Lower leg skin (tissue), 3 donors: ENCODE measurements around the gene KCNT1.

Experiments used
- POLR2A ChIP-seq, 2 donors: fragments of 450-650 bp; IDR thresholded peaks; one replicate each; pipeline ENCODE4 v1.6.1; 2016 to 2017; ENCODE audit warnings: antibody characterized with exemption in 2 of 2, mild to moderate bottlenecking in 1 of 2, moderate library complexity in 1 of 2
- TF ChIP-seq, protein P1 (sequence below), 3 donors: fragments of 450-650 bp; IDR thresholded peaks; one replicate each; pipeline ENCODE4 v1.5.1; 2016; ENCODE audit warnings: antibody characterized with exemption in 3 of 3, mild to moderate bottlenecking in 3 of 3, moderate library complexity in 2 of 3

DNA sequence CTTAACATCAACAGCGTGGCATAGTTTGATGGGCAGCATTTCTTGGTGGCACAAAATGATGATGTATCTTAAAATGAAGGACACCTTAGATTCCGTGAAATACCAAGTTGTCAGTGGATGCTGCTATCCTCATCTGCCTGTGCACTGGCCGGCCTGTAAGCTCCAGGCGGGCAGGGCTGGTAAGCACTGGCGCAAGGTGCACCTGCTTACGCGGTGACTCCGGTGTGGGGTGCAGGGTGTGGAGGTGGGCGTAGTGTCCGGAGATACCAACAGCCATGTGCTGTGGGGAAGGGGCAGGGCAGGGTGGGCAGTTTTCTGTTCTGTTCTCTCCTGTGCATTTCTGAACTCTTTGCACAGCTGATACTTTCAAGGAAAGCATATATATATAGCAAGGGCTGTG is 101.5 kb downstream of the KCNT1 start:
- TF ChIP-seq, protein P1, sequence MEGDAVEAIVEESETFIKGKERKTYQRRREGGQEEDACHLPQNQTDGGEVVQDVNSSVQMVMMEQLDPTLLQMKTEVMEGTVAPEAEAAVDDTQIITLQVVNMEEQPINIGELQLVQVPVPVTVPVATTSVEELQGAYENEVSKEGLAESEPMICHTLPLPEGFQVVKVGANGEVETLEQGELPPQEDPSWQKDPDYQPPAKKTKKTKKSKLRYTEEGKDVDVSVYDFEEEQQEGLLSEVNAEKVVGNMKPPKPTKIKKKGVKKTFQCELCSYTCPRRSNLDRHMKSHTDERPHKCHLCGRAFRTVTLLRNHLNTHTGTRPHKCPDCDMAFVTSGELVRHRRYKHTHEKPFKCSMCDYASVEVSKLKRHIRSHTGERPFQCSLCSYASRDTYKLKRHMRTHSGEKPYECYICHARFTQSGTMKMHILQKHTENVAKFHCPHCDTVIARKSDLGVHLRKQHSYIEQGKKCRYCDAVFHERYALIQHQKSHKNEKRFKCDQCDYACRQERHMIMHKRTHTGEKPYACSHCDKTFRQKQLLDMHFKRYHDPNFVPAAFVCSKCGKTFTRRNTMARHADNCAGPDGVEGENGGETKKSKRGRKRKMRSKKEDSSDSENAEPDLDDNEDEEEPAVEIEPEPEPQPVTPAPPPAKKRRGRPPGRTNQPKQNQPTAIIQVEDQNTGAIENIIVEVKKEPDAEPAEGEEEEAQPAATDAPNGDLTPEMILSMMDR (IDR thresholded peaks at IDR 0.05): no peak
- TF ChIP-seq POLR2A (IDR thresholded peaks at IDR 0.05): no peak
